GM21737 (cell line): Measurements from ENCODE around the gene SOCS6.

Experiments used
- ATAC-seq: cut with Tn5 transposase; IDR thresholded peaks from one replicate; pipeline ENCODE4 v1.9.1; 2021; ENCODE audit warnings: mild to moderate bottlenecking, moderate library complexity; ENCODE audit not compliant: unreplicated experiment

Gene SOCS6

DNA sequence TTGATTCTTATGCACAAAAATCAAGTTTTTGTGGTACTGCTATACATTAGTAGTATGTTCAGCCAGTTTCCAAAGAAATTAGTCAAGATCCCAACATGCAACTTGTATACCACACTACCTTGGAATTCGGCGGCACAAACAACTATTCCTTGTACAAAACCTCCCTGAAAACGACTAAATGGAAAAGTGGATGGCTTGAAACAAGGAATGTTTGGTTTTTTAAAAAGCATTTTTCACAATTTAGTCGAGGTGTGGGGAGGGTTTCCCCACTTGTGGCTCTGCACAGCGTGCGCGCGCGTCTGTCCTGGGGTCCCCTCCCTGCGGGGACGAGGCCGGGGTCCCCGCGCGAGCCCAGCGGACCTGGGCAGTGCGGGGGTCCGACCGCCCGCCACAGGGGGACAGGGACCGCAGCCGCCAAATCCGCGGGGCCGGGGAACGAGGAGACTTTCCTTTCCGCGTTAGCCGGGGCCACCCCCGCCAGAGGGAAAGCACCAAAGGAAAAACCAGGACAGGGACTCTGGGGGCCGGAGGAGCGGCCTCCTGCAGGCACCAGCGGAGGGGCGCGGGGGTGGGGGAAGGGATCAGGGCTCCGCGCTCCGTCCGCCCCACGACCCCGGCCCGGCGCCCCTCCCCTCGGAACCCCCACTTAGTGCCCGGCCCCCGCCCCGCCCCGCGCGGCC, 534 bp upstream of the SOCS6 start:
- ATAC-seq, result peak; percentile 26

DNA sequence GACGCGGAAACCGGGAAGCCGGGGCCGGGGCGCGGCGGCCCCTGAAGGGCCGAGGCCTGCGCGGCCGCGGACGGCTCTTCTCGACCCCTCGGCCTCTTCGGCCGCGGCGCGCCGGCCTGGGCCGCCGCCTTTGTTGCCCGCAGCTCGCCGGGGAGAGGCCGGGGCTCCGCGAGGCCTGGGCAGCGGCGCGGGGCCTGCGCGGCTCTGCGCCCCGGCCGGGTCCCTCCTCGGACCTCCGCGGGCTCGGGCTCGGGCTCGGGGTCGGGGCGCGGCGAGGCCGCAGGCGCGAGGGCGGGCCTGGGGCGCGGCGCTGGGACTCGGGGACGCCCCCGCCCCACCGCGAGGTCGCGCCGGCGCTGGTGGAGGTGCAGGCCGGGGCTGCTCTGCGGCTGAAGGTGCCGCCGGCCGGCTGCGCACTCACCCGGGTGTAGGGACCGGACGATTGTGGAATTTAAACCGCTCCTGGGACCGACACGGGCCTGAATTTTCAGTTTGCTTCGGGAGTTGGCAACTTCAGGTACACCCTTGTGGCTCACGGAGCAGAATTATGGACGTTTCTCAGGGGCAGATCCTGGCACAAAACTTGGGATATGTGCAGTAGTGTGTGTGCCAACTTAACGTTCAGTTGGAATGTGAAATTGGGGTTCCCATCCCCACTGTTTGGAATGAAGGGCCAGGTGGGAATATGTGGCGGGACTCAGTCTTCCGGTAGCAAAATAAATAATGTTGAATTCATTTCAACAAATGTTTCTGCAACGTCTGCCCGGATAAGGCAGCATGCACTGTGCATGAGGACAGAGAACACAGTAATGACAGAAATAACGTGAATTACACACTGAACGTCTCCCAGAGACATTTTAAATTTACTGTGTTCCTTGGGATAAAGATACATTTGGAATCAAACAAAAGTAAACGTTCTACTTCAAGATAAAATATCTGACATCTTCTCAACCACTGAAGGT, 787 bp downstream of the SOCS6 start:
- peak; percentile 65 for ATAC-seq

DNA sequence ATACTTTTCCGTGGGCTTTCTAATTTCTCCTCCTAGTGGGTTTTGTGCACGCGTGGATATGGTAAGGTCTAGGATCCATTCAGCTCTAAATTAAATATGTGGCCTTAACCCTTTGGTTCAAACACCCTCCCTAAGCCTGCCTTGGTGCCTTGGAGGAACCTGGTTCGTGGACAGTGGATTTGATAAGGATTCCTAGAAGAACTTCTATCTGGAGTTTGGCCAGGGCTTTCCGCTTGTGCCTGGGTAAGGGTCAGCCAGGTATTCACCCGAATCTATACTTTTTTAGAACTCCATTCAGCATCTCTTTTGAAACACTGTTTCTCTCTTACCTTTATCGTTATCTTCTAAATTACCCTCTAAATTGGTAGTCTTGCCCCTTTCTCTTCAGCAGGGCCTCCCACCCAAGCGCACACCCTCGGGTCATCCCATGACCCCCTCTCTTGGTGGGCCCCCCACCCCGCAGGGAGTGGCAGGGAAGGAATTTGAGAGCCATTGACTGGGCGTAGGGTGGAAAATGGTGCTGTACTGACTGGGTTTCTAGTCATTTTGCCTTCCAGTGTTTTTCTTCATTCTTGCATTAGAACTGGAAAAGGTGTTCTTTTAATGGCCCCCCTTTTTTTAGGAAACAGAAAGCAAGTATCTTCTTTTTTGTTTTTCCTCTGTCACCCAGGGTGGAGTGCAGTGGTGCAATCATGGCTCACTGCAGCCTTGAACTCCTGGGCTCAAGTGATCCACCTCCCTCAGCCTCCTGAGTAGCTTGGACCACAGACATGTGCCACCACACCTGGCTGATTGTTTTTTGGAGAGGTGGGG, 1.8 kb downstream of the SOCS6 start:
- no peak for ATAC-seq

DNA sequence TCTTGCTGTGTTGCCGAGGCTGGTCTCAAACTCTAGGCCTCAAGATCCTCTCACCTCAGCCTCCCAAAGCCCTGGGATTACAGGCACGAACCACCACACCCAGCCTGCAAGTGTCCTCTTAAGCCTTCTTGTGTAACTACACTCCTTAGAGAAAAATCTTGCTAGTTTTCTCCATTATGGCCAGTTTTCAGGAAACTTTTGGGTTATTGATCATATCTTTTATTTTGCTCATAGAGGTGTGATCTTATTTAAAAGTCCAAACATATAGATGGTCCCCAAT, 2.4 kb downstream of the SOCS6 start:
- ATAC-seq, result no peak

DNA sequence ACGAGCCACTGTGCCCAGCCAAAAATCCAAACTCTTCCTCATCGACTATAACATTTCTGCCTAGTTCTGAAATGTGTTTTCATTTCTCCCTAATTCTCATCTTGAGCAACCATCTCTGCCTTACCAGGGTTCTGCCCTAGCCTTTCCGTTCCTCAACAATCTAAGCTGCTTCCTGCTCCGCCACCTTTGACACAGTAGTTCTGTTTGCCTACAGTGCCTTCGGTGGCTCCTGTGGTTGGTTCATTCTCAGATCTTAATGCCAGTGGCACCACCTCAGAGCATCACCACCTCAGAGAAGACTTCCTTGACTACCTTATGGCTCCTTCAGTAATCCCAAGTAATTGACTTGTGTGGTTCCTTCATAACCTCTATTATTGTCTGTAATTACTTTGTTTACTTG, 3.8 kb downstream of the SOCS6 start:
- ATAC-seq, result no peak

DNA sequence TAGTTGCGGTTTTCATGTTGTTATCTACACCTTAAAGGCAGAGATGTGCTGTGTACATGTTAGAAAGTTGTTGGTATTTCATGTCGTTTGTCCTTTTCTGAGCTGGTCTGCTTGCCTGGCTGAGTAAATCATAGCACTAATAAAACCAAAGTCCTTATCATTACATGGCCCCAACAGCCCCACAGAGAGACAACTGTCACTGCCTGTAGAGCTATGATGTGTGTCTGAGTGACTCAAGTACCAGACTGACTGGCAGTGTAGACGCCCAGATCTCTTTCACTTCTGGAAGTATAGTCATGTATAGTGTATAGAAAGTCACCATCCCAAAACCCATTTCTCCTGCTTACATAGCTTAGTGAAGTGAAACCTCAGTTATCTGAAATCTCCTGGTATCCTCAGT, 4.3 kb downstream of the SOCS6 start:
- ATAC-seq, result no peak

DNA sequence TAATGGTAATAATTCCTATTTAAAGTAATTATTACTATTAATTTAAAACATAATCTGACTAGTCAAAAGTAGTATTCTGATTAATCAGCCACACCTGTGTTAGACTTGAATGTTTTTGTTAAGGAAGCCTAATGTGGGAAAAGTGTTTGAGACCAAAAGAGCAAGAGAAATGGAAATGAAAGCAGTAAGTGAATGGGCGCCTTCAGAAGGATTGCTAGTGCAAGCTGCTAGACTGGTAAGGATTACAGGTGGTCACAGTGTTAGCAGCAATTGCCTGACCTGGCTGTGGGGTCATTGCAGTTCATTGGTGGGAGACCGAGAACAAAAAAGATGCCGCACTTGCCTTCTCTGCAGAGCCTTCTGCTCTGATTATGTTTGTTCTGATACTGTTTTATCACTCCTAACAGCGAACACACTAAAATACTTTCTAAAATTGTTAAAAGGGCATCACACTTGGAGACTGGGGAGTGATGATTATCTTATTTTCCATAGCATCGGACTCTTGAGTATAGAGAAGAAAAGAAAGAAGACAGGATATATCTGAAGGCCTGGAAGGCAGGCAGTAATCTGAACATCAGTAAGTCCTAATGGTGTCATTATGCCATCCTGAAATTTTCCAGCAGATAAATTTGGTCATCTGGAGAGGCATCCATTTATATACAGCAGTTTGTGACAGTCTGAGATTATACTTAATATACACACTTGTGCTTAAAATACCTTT, 5.8 kb downstream of the SOCS6 start:
- no peak for ATAC-seq

DNA sequence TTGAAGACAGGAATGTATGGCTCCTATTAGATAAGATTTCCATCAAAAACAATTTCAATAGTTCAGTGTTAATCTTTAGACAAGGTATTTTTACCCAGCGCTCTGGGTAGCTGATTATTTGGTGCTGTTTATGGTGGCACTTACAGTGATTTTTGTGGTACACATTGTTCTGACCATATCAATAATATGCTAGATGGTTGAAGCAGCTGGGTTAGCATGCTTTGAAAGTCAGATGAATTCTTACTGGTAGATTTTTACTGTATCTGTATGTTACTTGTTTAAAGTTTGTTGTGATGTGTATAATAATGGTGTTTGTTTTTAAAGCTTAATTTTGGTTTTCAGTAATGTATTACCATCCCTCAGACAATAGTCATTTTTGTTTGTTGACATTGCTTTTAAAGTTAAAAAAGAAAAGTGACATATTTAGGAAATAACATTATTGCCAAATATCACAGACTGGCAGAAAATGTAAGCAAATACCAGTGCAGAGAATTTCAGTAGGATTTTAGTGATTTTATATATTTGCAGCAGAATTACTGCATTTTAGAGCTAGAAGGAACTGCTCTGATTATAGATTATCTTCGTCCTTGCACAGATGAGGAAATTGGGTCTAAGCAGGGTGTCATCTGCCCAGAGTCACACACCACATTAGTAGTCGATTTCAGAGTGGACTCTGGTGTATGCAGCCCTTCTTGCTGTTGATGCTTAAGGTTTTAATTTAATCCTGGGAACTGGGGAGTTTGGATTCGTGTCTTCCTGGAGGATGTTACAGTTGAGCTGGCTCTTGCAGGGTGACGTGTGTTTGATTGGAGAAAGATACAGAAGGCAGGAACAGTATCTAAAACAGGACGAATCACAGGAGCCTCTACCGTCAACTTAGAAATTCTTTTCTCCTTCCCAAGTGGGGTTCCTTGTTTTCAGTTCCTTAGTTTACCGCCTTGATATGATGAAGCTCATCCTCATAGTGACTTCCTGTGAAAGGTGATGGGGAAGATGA, 6.6 kb downstream of the SOCS6 start:
- no peak for ATAC-seq

DNA sequence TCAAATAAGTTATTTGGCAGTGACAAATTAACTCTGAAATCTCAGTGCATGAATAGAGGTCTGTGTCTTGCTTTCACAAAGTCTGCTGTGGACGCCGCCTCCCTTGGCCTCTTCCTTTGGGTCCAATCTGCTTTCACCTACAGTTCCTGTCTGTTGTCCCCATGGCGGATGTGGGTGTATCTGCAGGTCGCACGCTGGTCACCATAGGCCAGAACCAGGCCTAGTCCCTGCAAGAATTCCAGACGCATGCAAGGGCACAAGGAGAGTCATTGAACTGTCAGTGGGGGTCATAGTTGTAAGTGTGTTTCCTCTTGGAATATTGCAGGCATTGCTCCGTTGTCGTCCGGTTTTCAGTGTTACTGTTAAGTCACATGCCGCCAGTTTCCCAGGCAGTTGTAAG, 7.4 kb downstream of the SOCS6 start:
- ATAC-seq, result no peak

DNA sequence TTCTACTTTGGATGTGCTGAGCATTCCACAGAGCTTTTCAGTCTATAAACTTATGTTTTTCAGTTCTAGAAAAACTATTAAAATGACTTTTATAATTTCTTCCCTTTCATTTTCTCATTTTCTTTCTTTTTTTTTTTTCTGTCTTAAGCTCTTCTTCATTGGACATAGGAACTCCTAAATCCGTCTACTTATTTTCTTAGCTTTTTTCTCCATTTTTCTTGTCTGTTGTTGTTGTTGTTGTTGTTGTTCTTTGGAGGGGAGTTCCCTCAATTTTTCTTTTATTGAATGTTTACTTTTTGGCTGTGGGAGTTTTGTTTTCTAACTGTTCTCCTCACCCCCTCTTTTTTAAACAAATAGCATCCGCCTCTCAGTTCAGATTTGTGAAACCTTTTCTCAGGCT, 7.9 kb downstream of the SOCS6 start:
- no peak for ATAC-seq

DNA sequence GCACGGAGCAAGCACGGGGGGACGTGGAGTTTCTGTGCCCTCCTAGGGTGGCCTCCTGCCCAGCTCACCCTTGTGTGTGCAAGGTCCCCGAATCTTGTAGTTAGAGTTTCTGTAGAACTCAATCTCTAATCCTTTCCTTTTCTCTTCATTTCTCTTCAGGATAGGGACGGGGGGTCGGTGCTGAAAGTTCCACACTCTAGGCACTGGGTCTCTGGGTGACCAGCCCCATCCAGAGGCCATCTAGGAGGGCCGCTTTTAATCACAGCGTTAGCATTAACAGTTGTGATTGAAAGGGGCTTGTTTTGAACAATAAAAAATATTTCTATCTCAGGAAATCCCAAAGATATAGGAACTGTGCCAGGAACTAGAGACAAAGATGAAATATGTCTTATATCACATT, 10.5 kb downstream of the SOCS6 start:
- ATAC-seq, result no peak

DNA sequence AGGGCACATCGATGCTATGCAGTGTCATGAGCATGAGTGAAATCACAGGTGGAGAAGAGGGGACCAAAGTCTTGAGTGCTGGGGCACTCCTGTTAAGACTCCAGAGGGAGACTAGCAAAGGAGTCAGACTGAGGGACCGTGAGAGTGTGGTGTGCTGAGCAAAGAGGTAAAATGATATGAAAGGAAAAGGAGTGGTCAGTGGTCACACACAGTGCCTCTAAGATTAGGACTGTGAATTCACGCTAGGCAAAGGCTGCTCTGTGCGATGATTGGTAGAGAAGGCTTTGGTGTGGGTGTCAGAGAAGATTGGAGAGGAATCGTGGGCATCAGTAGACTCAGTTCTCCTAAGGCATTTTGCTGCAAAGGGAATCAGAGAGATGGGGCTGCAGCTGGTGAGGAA, 12.8 kb downstream of the SOCS6 start:
- no peak for ATAC-seq

DNA sequence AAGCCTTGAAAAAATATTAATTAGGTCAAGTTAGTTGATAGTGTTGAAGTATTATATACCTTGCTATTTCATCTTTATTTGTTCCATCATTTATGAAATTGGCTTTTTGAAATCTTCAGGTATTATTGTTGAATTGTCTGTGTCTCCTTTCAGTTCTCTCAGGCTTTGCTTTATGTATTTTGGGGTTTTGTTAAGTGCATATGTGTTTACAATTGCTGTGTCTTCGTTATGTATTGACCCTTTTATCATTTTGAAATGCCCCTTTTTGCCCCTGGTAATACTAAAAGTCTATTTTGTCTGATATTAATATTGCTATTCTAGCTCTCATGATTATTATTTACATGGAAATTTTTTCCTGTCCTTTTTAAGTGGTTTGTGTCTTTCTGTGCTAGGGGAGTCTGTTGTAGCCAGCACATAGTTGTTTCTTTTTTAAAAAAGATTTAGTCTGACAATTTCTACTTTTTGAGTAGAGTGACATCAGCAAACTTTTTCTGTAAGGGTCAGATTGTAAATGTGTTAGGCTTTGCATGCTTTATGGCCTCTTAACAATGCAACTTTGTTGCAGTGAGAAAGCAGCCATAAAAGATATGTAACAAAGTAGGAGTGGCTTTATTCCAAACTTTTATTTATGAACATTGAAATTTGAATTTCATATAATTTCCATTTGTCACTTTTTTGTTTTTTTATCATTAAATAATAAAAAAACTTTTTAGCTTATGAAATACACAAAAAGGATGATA, 19.9 kb downstream of the SOCS6 start:
- no peak for ATAC-seq

DNA sequence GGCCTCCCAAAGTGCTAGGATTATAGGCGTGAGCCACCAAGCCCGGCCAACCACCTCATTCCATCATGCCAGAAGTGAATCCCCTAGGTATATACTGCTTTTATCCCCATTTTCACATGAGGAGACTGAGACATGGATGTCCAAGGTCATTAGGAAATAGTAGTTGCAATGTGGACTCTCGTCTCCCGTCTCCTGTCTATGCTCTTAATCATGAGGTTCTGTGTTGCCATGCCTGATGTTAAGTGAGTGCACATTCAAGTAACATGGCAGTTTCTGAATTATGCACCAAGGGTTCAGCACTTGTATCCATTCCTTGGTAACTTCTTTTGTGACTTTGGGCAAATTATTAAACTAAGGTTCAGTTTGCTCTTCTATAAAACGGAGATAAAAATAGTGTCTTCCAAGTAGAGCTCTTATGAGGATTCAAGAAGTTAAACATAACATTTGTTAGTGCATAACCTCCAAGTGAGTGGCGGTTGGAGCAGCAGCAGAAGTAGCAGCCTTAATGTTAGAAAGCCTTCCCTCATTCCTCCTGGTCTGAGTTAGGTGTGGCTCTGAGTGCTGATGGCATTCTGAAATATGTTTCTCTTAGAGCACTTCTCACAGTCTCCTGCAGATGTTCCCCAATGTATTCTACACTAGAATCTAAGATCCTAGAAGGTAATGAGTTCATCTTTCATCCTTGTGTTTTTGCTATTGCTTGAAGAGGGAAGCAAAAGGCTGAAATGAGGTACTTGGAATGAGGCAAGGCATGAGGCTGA, 21.9 kb downstream of the SOCS6 start:
- no peak for ATAC-seq

DNA sequence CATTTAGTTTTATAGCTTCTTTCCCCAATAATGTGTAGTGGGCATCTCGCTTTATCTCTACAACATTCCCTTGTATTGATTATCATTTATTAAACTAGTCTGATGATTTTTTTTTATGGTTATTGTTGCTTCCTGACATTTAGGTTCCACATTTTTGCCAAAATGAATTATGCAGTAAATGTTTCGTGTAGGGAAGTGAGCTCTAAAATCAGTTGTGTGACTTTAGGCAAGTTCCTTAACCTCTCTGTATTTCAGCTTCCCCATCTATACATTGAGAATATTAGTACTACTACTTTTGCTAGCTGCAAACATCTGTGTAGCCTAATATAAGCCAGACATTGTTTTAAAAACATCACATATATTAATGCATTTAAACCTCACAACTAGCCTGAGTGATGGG, 22.9 kb downstream of the SOCS6 start:
- ATAC-seq, result no peak

DNA sequence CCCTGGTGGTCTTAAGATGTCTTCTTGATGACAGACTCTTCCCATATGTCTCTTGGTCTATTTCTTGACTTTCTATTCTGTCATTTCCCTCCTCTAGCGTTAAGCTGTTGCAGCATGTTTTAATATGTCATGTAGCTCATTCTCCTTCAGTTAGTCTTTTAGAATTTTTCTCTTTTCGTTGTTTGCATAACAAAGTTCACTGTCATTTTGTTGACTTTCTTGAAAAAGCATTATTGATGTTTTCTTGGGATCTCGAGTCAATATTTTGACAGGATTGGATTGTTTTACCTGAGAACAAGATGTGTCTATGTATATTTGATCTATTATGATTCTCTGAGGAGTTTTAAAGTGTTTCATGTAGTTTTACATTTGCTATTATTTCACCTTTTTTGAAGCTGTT, 24.8 kb downstream of the SOCS6 start:
- ATAC-seq, result no peak

DNA sequence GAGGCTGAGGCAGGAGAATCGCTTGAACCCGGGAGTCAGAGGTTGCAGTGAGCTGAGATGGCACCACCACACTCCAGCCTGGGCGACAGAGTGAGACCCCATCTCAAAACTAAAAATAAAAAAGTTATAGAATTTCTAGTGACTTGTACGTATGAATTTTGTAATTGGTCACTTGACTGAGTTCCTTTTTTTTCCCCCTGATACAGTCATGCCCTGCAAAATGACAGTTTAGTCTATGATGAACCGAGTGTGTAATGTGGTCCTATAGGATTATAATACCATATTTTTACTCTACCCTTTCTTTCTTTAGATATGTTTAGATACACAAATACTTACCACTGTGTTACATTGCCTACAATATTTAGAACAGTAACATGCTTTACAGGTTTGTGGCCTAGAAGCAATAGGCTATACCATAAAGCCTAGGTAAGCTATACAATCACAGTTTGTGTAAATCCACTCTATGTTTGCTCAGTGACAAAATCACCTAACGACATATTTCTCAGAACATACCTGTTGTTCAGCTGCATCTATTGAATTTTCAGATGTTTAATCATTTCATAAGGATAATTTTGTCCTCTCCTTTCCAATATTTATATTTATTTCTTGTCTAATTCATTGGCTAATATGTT, 25.4 kb downstream of the SOCS6 start:
- no peak for ATAC-seq

DNA sequence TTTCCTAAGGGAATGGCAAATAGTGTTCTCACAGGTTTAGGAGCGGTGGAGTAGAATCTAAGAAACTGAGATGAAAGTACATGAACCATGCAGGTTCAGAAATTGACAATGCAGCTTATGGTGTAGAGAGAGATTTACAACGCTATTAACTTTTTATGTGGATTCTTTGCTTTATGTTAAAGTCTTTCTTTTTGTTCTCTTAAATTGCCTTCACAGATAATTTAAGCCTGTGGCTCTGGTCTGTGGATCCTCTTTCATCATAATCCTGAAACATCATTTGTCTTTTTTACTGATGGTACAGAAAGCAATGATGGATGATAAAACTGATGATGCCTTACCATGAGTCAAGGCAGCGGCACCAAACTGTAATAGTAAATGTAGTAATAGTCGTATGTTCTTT, 30.3 kb downstream of the SOCS6 start:
- no peak for ATAC-seq
